GM12878 (cell line): ENCODE data around the gene ARHGEF7. TPM values are rescaled to one million over a fixed set of nuclear protein-coding genes. Genes with fewer than 3 reads are reported as not detected.

Experiments used
- ATAC-seq: fragments of 200-7000 bp; cut with Tn5 transposase; 3 replicates; pipeline ENCODE4 v1.9.1; 2020; ENCODE audit warnings: mild to moderate bottlenecking, moderate library complexity
- BruUV-seq: library from RNA; stranded (reverse); fragments of 400-500 nt; replicated peaks from 2 replicates; lab custom pipeline; 2021; lab: Mats Ljungman, UMichigan
- CTCF ChIA-PET: fragments of 300-600 bp; sonication (Branson Sonifier 250); formaldehyde crosslinking; extraction: SDS; loops from one replicate; lab custom pipeline; 2021; ENCODE audit warnings: inconsistent platforms; lab: Yijun Ruan, JAX
- POLR2A ChIA-PET: fragments of 350-600 bp; formaldehyde crosslinking; extraction: SDS; loops from one replicate; lab custom pipeline; 2021; ENCODE audit warnings: inconsistent platforms; lab: Charles Lee
- RAD21 ChIA-PET: fragments of 300-600 bp; sonication (Branson Sonifier 250); formaldehyde crosslinking; loops from one replicate; lab custom pipeline; 2023; ENCODE audit warnings: antibody characterized with exemption; ENCODE audit not compliant: unreplicated experiment; lab: Charles Lee
- SMC1A ChIA-PET: fragments of 300-600 bp; sonication (Branson Sonifier 250); formaldehyde crosslinking; loops from one replicate; lab custom pipeline; 2023; ENCODE audit not compliant: unreplicated experiment, uncharacterized antibody; lab: Charles Lee
- DNase-seq: peaks from one replicate; pipeline ENCODE4 v3.0.0-alpha.2; 2011; ENCODE audit warnings: low read depth, low spot score
- FAIRE-seq: peaks from 3 replicates; lab custom pipeline; 2011; peaks lifted over from hg19 to GRCh38; lab: Jason Lieb, UNC
- H2AFZ ChIP-seq: 2 replicates; pipeline ENCODE4 v1.6.0; 2011; ENCODE audit warnings: low read depth, low read length, control low read depth; ENCODE audit not compliant: control insufficient read depth
- H3K27ac ChIP-seq: 2 replicates; pipeline ENCODE4 v1.5.1; 2011; ENCODE audit warnings: control low read depth; ENCODE audit not compliant: control insufficient read depth, insufficient read depth
- H3K27me3 ChIP-seq, 2 experiments: replicated peaks in 1 of 2; 2 replicates each; pipeline versions ENCODE4 v1.6.0 to v1.6.1; 2011; ENCODE audit warnings: low read length in 1 of 2; ENCODE audit not compliant: control insufficient read depth in 2 of 2, insufficient read depth in 2 of 2
- H3K36me3 ChIP-seq, 2 experiments: 2 replicates each; pipeline ENCODE4 v1.5.1; 2011; ENCODE audit warnings: low read length in 1 of 2; ENCODE audit not compliant: control insufficient read depth in 2 of 2, insufficient read depth in 2 of 2
- H3K4me1 ChIP-seq: 2 replicates; pipeline ENCODE4 v1.6.1; 2011; ENCODE audit warnings: mild to moderate bottlenecking, low read length, moderate library complexity, mixed read lengths; ENCODE audit not compliant: control insufficient read depth, insufficient read depth
- H3K4me2 ChIP-seq: 2 replicates; pipeline ENCODE4 v1.6.0; 2011; ENCODE audit warnings: control low read depth; ENCODE audit not compliant: control insufficient read depth, insufficient read depth
- H3K4me3 ChIP-seq: fragments of 200-600 bp; sonication (generic); 2 replicates; pipeline ENCODE4 v1.5.1; 2016
- H3K79me2 ChIP-seq: 2 replicates; pipeline ENCODE4 v1.6.0; 2011; ENCODE audit warnings: low read length; ENCODE audit not compliant: control insufficient read depth, insufficient read depth
- H3K9ac ChIP-seq: 2 replicates; pipeline ENCODE4 v1.8.0; 2011; ENCODE audit warnings: low read length, control low read depth, mixed read lengths; ENCODE audit not compliant: control insufficient read depth, insufficient read depth
- H3K9me3 ChIP-seq: replicated peaks from 3 replicates; pipeline ENCODE4 v1.5.1; 2011; ENCODE audit warnings: mild to moderate bottlenecking, low read length; ENCODE audit not compliant: control insufficient read depth, insufficient read depth
- H4K20me1 ChIP-seq: 2 replicates; pipeline ENCODE4 v1.6.0; 2011; ENCODE audit not compliant: control insufficient read depth, insufficient read depth
- CREM ChIP-seq: IDR thresholded peaks from 2 replicates; pipeline ENCODE4 v1.6.1; 2014; ENCODE audit warnings: antibody characterized with exemption, low read depth
- FOXK2 ChIP-seq: fragments of 450-650 bp; IDR thresholded peaks from 2 replicates; pipeline ENCODE4 v1.6.1; 2017; ENCODE audit warnings: mild to moderate bottlenecking, moderate library complexity
- MTA3 ChIP-seq: IDR thresholded peaks from 2 replicates; pipeline ENCODE4 v1.6.1; 2012; ENCODE audit warnings: low read length, inconsistent platforms, borderline replicate concordance
- NBN ChIP-seq: fragments of 450-650 bp; IDR thresholded peaks from 2 replicates; pipeline ENCODE4 v1.6.1; 2016
- NR2C2 ChIP-seq: IDR thresholded peaks from 2 replicates; pipeline ENCODE4 v1.6.1; 2011; ENCODE audit warnings: borderline replicate concordance, low read depth; ENCODE audit not compliant: control insufficient read depth, insufficient read length
- RELA ChIP-seq: fragments of 450-650 bp; IDR thresholded peaks from 2 replicates; pipeline ENCODE4 v1.8.0; 2014; ENCODE audit warnings: borderline replicate concordance; ENCODE audit not compliant: partially characterized antibody
- TCF12 ChIP-seq: IDR thresholded peaks from 2 replicates; pipeline ENCODE4 v1.6.1; 2011; ENCODE audit warnings: low read depth, mild to moderate bottlenecking, low read length
- TCF3 ChIP-seq: IDR thresholded peaks from 2 replicates; pipeline ENCODE4 v1.6.1; 2012; ENCODE audit warnings: low read depth, mild to moderate bottlenecking, low read length, borderline replicate concordance; ENCODE audit not compliant: insufficient read depth
- ZZZ3 ChIP-seq: IDR thresholded peaks from 2 replicates; pipeline ENCODE4 v1.6.1; 2011; ENCODE audit warnings: low read depth; ENCODE audit not compliant: control insufficient read depth, insufficient read length
- WGBS: methylation state at CpG from one replicate; pipeline ENCODE4 v1.1.6; 2016; ENCODE audit warnings: low lambda C conversion rate; ENCODE audit not compliant: insufficient replicate concordance, insufficient coverage; ENCODE audit errors: missing lambda C conversion rate; 5-methylcytosine and 5-hydroxymethylcytosine counted together
- in situ Hi-C: fragments of 300-500 bp; cut with MboI; formaldehyde crosslinking; loops from 9 replicates; pipeline ENCODE4 v1.14.3; 2018; ENCODE audit warnings: mixed read lengths
- intact Hi-C: fragments of 100-400 bp; cut with micrococcal nuclease; formaldehyde crosslinking; loops from one replicate; pipeline ENCODE4 v1.14.2; 2022; ENCODE audit not compliant: unreplicated experiment
- polyA plus RNA-seq, 11 experiments: library from polyadenylated mRNA; depleted of rRNA in 4 of 11; unstranded in 6 of 11; stranded (reverse) in 5 of 11; fragments of >200 nt; fragmentation: Nextera tagmentation in 4 of 11; fragmentation: Illumina TruSeq in 1 of 11; extraction: Ambion mirVana in 4 of 11; extraction: Trizol in 1 of 11; gene quantifications; 1 replicate in 1 of 11; 2 replicates in 10 of 11; pipeline versions ENCODE4 v1.2.1 to v1.2.3, GENCODE V29; 2011 to 2016; ENCODE audit warnings: inconsistent platforms in 2 of 11, missing spikeins in 2 of 11, low read depth in 1 of 11
- total RNA-seq, 4 experiments: library from RNA; depleted of rRNA in 3 of 4; stranded (reverse); fragments of >200 nt in 3 of 4; fragmentation: Illumina TruSeq in 1 of 4; extraction: Trizol in 1 of 4; gene quantifications; 2 replicates each; pipeline versions ENCODE4 v1.2.1 to v1.2.3, GENCODE V29; 2013 to 2021
- TF ChIP-seq, protein P1 (sequence below), 3 experiments: IDR thresholded peaks in 2 of 3; conservative IDR thresholded peaks in 1 of 3; 2 replicates each; pipeline ENCODE4 v1.5.1; 2011; ENCODE audit warnings: low read depth in 3 of 3, low read length in 3 of 3, mild to moderate bottlenecking in 3 of 3, control low read depth in 2 of 3, moderate library complexity in 2 of 3, inconsistent platforms in 1 of 3, mixed read lengths in 1 of 3; ENCODE audit not compliant: control insufficient read depth in 2 of 3, insufficient read depth in 1 of 3; ENCODE audit errors: extremely low read depth in 1 of 3
- TF ChIP-seq, protein P2 (sequence below): fragments of 450-650 bp; formaldehyde crosslinking; IDR thresholded peaks from 2 replicates; pipeline ENCODE4 v1.5.0; 2022; ENCODE audit warnings: mild to moderate bottlenecking, missing genetic modification characterization
- TF ChIP-seq, protein P3 (sequence below): IDR thresholded peaks from 2 replicates; pipeline ENCODE4 v1.6.1; 2012; ENCODE audit warnings: low read depth, low read length, improper control_type of control experiment
- TF ChIP-seq, protein P4 (sequence below): IDR thresholded peaks from 2 replicates; pipeline ENCODE4 v1.6.1; 2011; ENCODE audit warnings: mild to moderate bottlenecking, low read depth, low read length, moderate library complexity; ENCODE audit not compliant: insufficient replicate concordance

ARHGEF7 gene
- total and polyA plus RNA-seq, 10 of the 15 experiments (the other 5 are each of a cell fraction or from before 2014, with no cell fraction given): 4.7 to 65.5 (median 36.6) TPM

DNA sequence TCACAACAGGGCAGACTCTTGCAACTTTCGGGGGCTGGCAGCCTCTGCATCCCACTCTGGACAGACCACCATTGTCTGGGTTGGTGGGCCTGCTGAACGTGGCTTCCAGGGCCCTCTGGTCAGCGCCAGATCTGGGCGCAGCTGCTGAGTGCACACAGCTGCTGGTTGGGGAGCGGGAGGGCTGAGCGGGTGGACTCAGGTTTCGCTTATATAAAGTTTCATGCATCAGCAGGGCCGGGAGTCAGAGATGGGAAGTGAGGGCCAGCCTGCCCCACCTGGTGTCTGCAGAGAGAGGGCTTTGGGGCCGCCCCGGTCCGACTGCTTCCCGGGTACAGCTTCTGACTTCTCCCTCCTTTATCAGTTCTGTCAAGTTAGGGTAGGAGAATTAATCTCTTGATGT lies 6.9 kb downstream of the ARHGEF7 start:
- Histone ChIP-seq H2AFZ (no peak overlapping the region), H4K20me1 (no peaks in the 10 kb centered on the region), H3K4me1 (no peaks in the 10 kb centered on the region), H3K4me2 (no peak overlapping the region), H3K27ac (no peak overlapping the region), H3K27me3 (peaks cover 3 to 7% of the 10 kb centered on the region in 2 experiments; a peak in 1 of 4 replicates), H3K9ac (no peak overlapping the region), H3K4me3 (no peak overlapping the region), H3K79me2 (no peaks in the 10 kb centered on the region), H3K9me3 (no peaks in the 10 kb centered on the region), H3K36me3 (no peaks in the 10 kb centered on the region)
- no peak for FAIRE-seq
- BruUV-seq: no TSS peak
- WGBS: 40% methylated on average over 12 of the region's 12 CpGs
- DNase-seq: no peak
- intact Hi-C loops: no loop called here
- CTCF ChIA-PET: no interaction called here
- POLR2A ChIA-PET: no interaction called here
- no peak for ATAC-seq
- RAD21 ChIA-PET: no interaction called here
- in situ Hi-C loops: no loop called here
- SMC1A ChIA-PET: no interaction called here
- TF ChIP-seq FOXK2 (no peak), CREM (no peak), TCF3 (no peak), ZZZ3 (no peak), NR2C2 (no peak), MTA3 (no peak), TCF12 (no peak), RELA (no peak), NBN (no peak)
- TF ChIP-seq, protein P1, sequence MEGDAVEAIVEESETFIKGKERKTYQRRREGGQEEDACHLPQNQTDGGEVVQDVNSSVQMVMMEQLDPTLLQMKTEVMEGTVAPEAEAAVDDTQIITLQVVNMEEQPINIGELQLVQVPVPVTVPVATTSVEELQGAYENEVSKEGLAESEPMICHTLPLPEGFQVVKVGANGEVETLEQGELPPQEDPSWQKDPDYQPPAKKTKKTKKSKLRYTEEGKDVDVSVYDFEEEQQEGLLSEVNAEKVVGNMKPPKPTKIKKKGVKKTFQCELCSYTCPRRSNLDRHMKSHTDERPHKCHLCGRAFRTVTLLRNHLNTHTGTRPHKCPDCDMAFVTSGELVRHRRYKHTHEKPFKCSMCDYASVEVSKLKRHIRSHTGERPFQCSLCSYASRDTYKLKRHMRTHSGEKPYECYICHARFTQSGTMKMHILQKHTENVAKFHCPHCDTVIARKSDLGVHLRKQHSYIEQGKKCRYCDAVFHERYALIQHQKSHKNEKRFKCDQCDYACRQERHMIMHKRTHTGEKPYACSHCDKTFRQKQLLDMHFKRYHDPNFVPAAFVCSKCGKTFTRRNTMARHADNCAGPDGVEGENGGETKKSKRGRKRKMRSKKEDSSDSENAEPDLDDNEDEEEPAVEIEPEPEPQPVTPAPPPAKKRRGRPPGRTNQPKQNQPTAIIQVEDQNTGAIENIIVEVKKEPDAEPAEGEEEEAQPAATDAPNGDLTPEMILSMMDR (IDR thresholded peaks at IDR 0.05 in 2 of 3, conservative IDR thresholded peaks at IDR 0.05 in 1 of 3; ENCODE audit: control insufficient read depth in 2 of 3, extremely low read depth in 1 of 3, insufficient read depth in 1 of 3, low read depth in 3 of 3, low read length in 3 of 3): no peak
- TF ChIP-seq, protein P2, sequence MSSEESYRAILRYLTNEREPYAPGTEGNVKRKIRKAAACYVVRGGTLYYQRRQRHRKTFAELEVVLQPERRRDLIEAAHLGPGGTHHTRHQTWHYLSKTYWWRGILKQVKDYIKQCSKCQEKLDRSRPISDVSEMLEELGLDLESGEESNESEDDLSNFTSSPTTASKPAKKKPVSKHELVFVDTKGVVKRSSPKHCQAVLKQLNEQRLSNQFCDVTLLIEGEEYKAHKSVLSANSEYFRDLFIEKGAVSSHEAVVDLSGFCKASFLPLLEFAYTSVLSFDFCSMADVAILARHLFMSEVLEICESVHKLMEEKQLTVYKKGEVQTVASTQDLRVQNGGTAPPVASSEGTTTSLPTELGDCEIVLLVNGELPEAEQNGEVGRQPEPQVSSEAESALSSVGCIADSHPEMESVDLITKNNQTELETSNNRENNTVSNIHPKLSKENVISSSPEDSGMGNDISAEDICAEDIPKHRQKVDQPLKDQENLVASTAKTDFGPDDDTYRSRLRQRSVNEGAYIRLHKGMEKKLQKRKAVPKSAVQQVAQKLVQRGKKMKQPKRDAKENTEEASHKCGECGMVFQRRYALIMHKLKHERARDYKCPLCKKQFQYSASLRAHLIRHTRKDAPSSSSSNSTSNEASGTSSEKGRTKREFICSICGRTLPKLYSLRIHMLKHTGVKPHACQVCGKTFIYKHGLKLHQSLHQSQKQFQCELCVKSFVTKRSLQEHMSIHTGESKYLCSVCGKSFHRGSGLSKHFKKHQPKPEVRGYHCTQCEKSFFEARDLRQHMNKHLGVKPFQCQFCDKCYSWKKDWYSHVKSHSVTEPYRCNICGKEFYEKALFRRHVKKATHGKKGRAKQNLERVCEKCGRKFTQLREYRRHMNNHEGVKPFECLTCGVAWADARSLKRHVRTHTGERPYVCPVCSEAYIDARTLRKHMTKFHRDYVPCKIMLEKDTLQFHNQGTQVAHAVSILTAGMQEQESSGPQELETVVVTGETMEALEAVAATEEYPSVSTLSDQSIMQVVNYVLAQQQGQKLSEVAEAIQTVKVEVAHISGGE (CRISPR knock-in tag): no peak
- TF ChIP-seq, protein P3, sequence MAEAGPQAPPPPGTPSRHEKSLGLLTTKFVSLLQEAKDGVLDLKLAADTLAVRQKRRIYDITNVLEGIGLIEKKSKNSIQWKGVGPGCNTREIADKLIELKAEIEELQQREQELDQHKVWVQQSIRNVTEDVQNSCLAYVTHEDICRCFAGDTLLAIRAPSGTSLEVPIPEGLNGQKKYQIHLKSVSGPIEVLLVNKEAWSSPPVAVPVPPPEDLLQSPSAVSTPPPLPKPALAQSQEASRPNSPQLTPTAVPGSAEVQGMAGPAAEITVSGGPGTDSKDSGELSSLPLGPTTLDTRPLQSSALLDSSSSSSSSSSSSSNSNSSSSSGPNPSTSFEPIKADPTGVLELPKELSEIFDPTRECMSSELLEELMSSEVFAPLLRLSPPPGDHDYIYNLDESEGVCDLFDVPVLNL: no peak
- TF ChIP-seq, protein P4, sequence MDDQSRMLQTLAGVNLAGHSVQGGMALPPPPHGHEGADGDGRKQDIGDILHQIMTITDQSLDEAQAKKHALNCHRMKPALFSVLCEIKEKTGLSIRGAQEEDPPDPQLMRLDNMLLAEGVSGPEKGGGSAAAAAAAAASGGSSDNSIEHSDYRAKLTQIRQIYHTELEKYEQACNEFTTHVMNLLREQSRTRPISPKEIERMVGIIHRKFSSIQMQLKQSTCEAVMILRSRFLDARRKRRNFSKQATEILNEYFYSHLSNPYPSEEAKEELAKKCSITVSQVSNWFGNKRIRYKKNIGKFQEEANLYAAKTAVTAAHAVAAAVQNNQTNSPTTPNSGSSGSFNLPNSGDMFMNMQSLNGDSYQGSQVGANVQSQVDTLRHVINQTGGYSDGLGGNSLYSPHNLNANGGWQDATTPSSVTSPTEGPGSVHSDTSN: no peak
